Effector memory CD8-positive, alpha-beta T cell (primary cell): ENCODE results near the gene UTS2.
A peak's percentile ranks its signal among the peaks of the same experiment; 100 is the strongest.

Experiments used
- ATAC-seq: fragments of 150-1000 bp; cut with Tn5 transposase; replicated peaks from 2 replicates; pipeline ENCODE4 v1.10.0; 2021; ENCODE audit warnings: mild to moderate bottlenecking, moderate library complexity
- DNase-seq, 3 experiments: peaks; one replicate each; pipeline ENCODE4 v3.0.0; 2021
- H3K27ac Mint-ChIP-seq, 2 donors: one replicate each; pipeline ENCODE4 v1.8.0; 2022; ENCODE audit warnings: mild to moderate bottlenecking in 2 of 2, mixed read lengths in 2 of 2, moderate library complexity in 2 of 2
- H3K27me3 Mint-ChIP-seq, 2 donors: one replicate each; pipeline ENCODE4 v1.8.0; 2022; ENCODE audit warnings: mixed read lengths in 2 of 2
- H3K36me3 Mint-ChIP-seq: one replicate; pipeline ENCODE4 v1.8.0; 2022; ENCODE audit warnings: mild to moderate bottlenecking, moderate library complexity, mixed read lengths; ENCODE audit not compliant: insufficient read depth
- H3K4me1 Mint-ChIP-seq, 2 donors: one replicate each; pipeline ENCODE4 v1.8.0; 2022; ENCODE audit warnings: low read depth in 2 of 2, mixed read lengths in 2 of 2
- H3K4me3 Mint-ChIP-seq, 2 donors: one replicate each; pipeline ENCODE4 v1.8.0; 2022; ENCODE audit warnings: mild to moderate bottlenecking in 2 of 2, mixed read lengths in 2 of 2, moderate library complexity in 2 of 2
- H3K9me3 Mint-ChIP-seq, 2 donors: one replicate each; pipeline ENCODE4 v1.8.0; 2022; ENCODE audit warnings: mixed read lengths in 2 of 2
- total RNA-seq, 9 experiments: gene quantifications; one replicate each; lab custom pipeline; 2026; lab: John Stamatoyannopoulos, UW

UTS2 gene
- 0.17 to 23.0 (median 1.0) reads per million in 9 experiments for total RNA-seq

GRCh38 chr1:7852804-7853683, at the start of gene UTS2:
TSS of gene UTS2 (minus strand) at chr1:7853065. CDS start at chr1:7853003, 62 bp downstream.
- no peak within 1 kb of the TSS for H3K4me3 Mint-ChIP-seq
- H3K9me3 Mint-ChIP-seq: no peaks in the 10 kb centered on the region
- DNase-seq (no peak), ATAC-seq (no peak)
- no peak within 1 kb of the TSS for H3K27ac Mint-ChIP-seq
- peaks cover 0 to 4% of the 10 kb centered on the region in 2 donors for H3K4me1 Mint-ChIP-seq
- H3K27me3 Mint-ChIP-seq: peaks cover 0 to 6% of the 10 kb centered on the region in 2 donors
- H3K36me3 Mint-ChIP-seq: no peaks in the 10 kb centered on the region

GRCh38 chr1:7899741-7900140, 46.9 kb upstream of the UTS2 start:
- Mint-ChIP-seq H3K4me3 (no peak overlapping the region), H3K27ac (peak overlapping the region in 1 of 2 donors; percentile 24), H3K4me1 (peaks cover 17% of the 10 kb centered on the region in 2 donors), H3K27me3 (no peaks in the 10 kb centered on the region), H3K36me3 (no peaks in the 10 kb centered on the region), H3K9me3 (no peaks in the 10 kb centered on the region)
- ATAC-seq (no peak), DNase-seq (no peak)

GRCh38 chr1:7898962-7899361, 46.1 kb upstream of the UTS2 start:
- ATAC-seq (peak; percentile 72), DNase-seq (no peak)
- Mint-ChIP-seq H3K36me3 (no peaks in the 10 kb centered on the region), H3K9me3 (no peaks in the 10 kb centered on the region), H3K4me3 (peak overlapping the region in 1 of 2 donors; percentile 11), H3K27me3 (no peaks in the 10 kb centered on the region), H3K4me1 (peaks cover 17% of the 10 kb centered on the region in 2 donors), H3K27ac (peak overlapping the region; percentile 22 to 24)

- Mint-ChIP-seq H3K27me3 (no peaks in the 10 kb centered on the region), H3K9me3 (no peaks in the 10 kb centered on the region), H3K4me3 (no peak overlapping the region), H3K27ac (no peak overlapping the region), H3K4me1 (peaks cover 15% of the 10 kb centered on the region in 2 donors), H3K36me3 (no peaks in the 10 kb centered on the region)
- ATAC-seq (no peak), DNase-seq (no peak)
Observed at GRCh38 chr1:7896994-7897393, 44.1 kb upstream of the UTS2 start.

GRCh38 chr1:7893529-7894180, 40.8 kb upstream of the UTS2 start:
- Mint-ChIP-seq H3K36me3 (peaks cover 4% of the 10 kb centered on the region), H3K4me3 (no peak overlapping the region), H3K27ac (no peak overlapping the region), H3K4me1 (peaks cover 6 to 7% of the 10 kb centered on the region in 2 donors), H3K27me3 (peaks cover 2 to 4% of the 10 kb centered on the region in 2 donors), H3K9me3 (no peaks in the 10 kb centered on the region)
- no peak for DNase-seq
- no peak for ATAC-seq

GRCh38 chr1:7891804-7892203, 38.9 kb upstream of the UTS2 start:
- peaks cover 6 to 7% of the 10 kb centered on the region in 2 donors for H3K4me1 Mint-ChIP-seq
- peaks cover 17% of the 10 kb centered on the region in 2 donors for H3K27me3 Mint-ChIP-seq
- H3K9me3 Mint-ChIP-seq: no peaks in the 10 kb centered on the region
- peak overlapping the region in 1 of 2 donors; percentile 60 for H3K27ac Mint-ChIP-seq
- no peak for ATAC-seq
- DNase-seq: no peak
- H3K4me3 Mint-ChIP-seq: no peak overlapping the region
- peaks cover 4% of the 10 kb centered on the region for H3K36me3 Mint-ChIP-seq

GRCh38 chr1:7890853-7891252, 38.0 kb upstream of the UTS2 start:
- Mint-ChIP-seq H3K4me3 (no peak overlapping the region), H3K27ac (peak overlapping the region in 1 of 2 donors; percentile 60), H3K4me1 (peaks cover 6 to 7% of the 10 kb centered on the region in 2 donors), H3K27me3 (peaks cover 17 to 18% of the 10 kb centered on the region in 2 donors), H3K9me3 (no peaks in the 10 kb centered on the region), H3K36me3 (peaks cover 4% of the 10 kb centered on the region)
- ATAC-seq (no peak), DNase-seq (no peak)

GRCh38 chr1:7888248-7889081, 35.6 kb upstream of the UTS2 start:
- H3K27ac Mint-ChIP-seq: no peak overlapping the region
- ATAC-seq (no peak), DNase-seq (no peak)
- H3K4me3 Mint-ChIP-seq: no peak overlapping the region
- no peaks in the 10 kb centered on the region for H3K9me3 Mint-ChIP-seq
- peaks cover 7% of the 10 kb centered on the region in 2 donors for H3K4me1 Mint-ChIP-seq
- H3K36me3 Mint-ChIP-seq: peaks cover 4% of the 10 kb centered on the region
- H3K27me3 Mint-ChIP-seq: peaks cover 22 to 24% of the 10 kb centered on the region in 2 donors

GRCh38 chr1:7886405-7886745, 33.5 kb upstream of the UTS2 start:
- ATAC-seq (no peak), DNase-seq (no peak)
- Mint-ChIP-seq H3K4me3 (no peak overlapping the region), H3K9me3 (no peaks in the 10 kb centered on the region), H3K4me1 (peaks cover 0 to 2% of the 10 kb centered on the region in 2 donors), H3K27me3 (peaks cover 22 to 24% of the 10 kb centered on the region in 2 donors), H3K27ac (no peak overlapping the region), H3K36me3 (peaks cover 2% of the 10 kb centered on the region)

- no peak overlapping the region for H3K4me3 Mint-ChIP-seq
- H3K27me3 Mint-ChIP-seq: peaks cover 22 to 24% of the 10 kb centered on the region in 2 donors
- peaks cover 0 to 2% of the 10 kb centered on the region in 2 donors for H3K4me1 Mint-ChIP-seq
- H3K36me3 Mint-ChIP-seq: no peaks in the 10 kb centered on the region
- no peak for DNase-seq
- ATAC-seq: no peak
- no peaks in the 10 kb centered on the region for H3K9me3 Mint-ChIP-seq
- peak overlapping the region in 1 of 2 donors; percentile 38 for H3K27ac Mint-ChIP-seq
Observed at GRCh38 chr1:7885513-7886404, 32.9 kb upstream of the UTS2 start.

GRCh38 chr1:7884757-7885156, 31.9 kb upstream of the UTS2 start:
- Mint-ChIP-seq H3K27ac (no peak overlapping the region), H3K4me1 (peaks cover 0 to 2% of the 10 kb centered on the region in 2 donors), H3K9me3 (no peaks in the 10 kb centered on the region), H3K27me3 (peaks cover 22 to 24% of the 10 kb centered on the region in 2 donors), H3K36me3 (no peaks in the 10 kb centered on the region), H3K4me3 (no peak overlapping the region)
- DNase-seq: no peak
- ATAC-seq: no peak

GRCh38 chr1:7879228-7879627, 26.4 kb upstream of the UTS2 start:
- H3K4me3 Mint-ChIP-seq: no peak overlapping the region
- H3K9me3 Mint-ChIP-seq: peaks cover 5 to 11% of the 10 kb centered on the region in 2 donors
- peaks cover 0 to 7% of the 10 kb centered on the region in 2 donors for H3K27me3 Mint-ChIP-seq
- no peaks in the 10 kb centered on the region for H3K4me1 Mint-ChIP-seq
- ATAC-seq (no peak), DNase-seq (no peak)
- H3K27ac Mint-ChIP-seq: peak overlapping the region in 1 of 2 donors; percentile 45
- no peaks in the 10 kb centered on the region for H3K36me3 Mint-ChIP-seq
